OCI-LY1 (cell line): Measurements from ENCODE around the gene ESPNL.

ENCODE experiments used
- EZH2 ChIP-seq: fragments of 200-600 bp; sonication (generic), shearing (Covaris generic); IDR thresholded peaks from 2 replicates; pipeline ENCODE4 v1.8.0; 2017; ENCODE audit warnings: borderline replicate concordance, mixed run types, mild to moderate bottlenecking, antibody characterized with exemption, low read length, moderate library complexity, mixed read lengths
- TF ChIP-seq, protein P1 (sequence below): fragments of 200-600 bp; sonication (generic), shearing (Covaris generic); IDR thresholded peaks from 2 replicates; pipeline ENCODE4 v1.5.1; 2017; ENCODE audit warnings: mild to moderate bottlenecking, antibody characterized with exemption, low read length, moderate library complexity, mixed read lengths

DNA sequence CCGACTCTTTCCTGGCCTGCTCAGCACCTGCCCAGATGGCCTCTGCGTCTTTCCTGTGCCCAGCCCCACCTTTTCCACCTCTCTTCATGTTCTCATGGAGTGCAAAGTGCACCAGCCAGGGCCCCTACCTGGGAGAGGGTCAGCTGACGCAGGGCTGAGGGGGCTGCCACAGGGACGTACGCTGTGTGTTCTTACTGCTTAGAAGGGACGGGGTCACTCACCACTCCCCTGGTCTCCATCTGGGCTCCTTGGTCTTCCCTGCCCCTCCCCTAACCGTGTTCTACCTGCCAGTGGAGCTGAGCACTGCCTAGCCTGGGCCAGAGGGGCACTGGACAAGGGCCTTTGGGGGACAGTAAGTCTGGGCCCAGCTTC lies 67.2 kb downstream of the ESPNL start:
- TF ChIP-seq, protein P1, sequence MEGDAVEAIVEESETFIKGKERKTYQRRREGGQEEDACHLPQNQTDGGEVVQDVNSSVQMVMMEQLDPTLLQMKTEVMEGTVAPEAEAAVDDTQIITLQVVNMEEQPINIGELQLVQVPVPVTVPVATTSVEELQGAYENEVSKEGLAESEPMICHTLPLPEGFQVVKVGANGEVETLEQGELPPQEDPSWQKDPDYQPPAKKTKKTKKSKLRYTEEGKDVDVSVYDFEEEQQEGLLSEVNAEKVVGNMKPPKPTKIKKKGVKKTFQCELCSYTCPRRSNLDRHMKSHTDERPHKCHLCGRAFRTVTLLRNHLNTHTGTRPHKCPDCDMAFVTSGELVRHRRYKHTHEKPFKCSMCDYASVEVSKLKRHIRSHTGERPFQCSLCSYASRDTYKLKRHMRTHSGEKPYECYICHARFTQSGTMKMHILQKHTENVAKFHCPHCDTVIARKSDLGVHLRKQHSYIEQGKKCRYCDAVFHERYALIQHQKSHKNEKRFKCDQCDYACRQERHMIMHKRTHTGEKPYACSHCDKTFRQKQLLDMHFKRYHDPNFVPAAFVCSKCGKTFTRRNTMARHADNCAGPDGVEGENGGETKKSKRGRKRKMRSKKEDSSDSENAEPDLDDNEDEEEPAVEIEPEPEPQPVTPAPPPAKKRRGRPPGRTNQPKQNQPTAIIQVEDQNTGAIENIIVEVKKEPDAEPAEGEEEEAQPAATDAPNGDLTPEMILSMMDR: no peak
- TF ChIP-seq EZH2: no peak
